Measurements from ENCODE around the gene SH3BP2.
"Not testable (repeated sequence)": the region's sequence is repeated elsewhere in the genome, so short reads cannot be mapped to it uniquely, and the experiment has no call there.

The SH3BP2 gene

DNA sequence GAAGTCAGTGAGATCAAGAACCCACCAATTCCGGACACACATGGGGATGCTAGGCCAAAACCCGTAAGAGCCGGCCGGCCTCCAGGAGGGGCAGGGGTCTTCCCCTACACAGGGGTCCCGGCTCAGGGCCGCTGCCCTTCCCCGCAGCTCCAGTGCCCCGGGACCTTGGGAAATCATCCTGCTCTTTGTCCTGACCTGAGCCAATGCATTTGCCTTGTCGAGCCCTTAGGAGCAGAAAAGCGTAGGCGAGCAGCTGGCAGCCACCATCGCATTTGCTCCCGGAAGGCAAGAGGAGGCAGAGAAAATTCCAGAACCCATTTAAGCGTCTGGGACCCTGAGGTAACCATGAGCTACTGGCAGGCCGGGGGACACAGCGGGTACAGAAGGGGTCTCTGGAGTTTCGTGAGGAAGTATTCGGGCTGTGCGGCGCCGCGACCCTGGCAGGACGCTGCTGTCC is 29.3 kb upstream of the SH3BP2 start:
- DNase-seq, result no peak

DNA sequence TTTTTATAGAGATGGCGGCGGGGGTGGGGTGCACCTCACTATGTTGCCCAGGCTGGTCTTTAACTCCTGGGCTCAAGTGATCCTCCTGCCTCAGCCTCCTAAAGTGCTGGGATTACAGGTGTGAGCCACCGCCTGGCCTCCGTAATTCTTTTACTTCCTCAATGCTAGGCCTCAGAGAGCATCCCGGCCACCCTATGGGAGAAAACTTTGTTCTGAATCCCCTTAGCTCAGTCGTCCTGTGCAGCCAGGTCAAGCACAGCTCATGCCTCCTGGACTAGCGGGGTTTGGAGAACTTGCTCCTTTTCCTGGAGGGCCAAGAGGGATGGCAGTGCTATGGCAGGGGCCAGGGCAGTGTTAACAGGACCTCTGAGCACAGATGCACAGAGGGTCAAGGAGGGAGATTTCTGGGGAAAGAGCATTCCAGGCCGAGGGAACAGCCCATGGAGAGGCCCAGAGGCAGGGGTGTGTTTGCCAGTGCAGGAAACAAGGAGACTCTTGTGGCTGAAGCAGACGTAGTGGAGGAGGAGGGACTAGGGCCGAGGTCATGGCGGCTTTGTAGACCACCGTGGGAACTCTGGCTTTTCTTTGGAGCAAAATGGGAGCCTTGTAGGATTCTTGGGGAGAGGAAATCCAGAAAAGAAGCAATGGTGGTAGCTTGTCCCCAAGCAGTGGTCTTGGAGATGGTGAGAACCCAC is 26.9 kb upstream of the SH3BP2 start:
- no peak for DNase-seq

DNA sequence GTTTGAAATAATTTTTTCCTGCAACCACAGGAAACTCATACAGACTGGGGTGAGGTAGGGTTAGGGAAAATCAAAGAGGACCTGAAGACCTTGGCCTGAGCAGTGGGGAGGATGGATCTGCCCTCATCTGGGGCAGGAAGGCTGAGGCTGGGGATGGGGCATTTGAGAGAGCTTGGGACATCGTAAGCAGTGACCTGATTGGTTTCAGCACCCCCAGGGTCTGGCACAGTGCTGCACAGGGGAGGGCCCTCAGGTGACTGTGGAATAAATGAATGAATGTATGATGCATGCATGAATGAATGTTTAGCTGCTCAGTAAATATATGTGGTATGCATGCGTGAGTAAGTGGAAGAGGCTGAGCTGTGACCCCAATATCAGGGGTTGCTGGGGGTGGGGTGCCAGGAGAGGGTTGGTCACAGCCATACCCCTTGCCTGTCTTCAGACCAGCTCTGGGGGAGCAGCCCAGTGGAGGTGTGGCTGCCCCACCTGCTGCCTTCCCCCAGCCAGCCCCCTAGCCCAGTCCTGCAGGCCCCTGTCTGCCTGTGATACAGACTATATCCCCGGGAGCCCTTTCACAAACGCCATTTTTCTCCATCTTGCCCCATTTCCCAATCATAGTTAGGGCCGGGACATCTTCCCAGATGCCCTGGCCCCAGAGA is 25.7 kb upstream of the SH3BP2 start:
- DNase-seq, result no peak

DNA sequence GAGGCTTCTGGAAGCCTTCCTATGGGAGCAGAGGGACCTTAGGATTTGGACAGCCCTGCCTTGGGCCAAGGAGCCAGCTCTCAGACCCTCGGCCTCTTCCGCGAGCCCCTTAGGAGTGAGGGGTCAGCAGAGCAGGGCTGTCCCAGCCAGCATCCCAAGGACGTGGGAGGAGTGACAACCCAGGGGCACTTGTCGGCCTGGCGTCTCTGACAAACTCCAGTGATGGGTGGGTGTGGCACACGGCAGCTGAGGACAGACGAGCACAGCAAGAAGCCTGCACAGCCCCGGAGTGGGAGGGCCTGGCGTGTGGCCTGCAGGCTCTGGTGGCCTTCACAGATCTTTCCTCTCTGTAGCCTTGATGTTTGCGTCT is 25.2 kb upstream of the SH3BP2 start:
- no peak for DNase-seq

DNA sequence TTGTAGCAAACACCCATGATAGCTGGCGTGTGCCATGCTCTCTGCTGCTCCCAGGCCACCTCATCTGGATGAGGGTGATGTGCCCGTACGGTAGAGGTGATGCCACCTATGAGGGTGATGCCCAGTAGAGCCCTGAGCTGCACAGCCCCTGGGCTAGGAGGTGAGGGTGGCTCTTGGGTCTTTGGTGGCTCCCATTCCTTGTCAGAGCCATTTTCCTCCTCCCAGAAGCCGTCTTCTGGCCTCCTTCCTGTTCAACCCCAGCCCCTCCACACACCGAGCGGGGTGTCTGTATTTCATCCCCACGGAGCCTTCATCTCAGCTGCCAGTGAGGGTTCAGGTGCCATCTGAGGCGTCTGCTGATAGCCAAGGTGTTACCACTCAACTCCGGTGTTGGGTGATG is 24.8 kb upstream of the SH3BP2 start:
- no peak for DNase-seq

DNA sequence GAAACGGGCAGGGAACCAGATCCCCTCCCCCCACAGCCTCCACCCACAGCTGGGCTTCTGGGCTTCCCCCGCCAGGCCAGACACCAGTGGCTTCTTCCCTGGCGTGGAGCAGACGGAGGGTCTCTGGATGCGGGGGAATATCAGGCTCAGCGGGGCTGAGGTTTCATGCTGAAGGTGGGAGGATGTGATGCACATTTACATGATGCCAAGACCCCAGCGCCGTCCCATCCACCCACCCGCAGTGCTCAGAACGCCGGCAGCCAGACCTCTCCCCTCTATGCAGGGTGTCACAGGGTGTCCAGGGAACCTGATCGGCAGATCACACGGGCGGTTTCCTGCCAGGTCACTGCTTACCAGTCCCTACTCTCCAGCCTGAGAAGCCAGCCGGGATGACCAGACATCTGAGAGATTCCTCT is 24.0 kb upstream of the SH3BP2 start:
- no peak for DNase-seq

DNA sequence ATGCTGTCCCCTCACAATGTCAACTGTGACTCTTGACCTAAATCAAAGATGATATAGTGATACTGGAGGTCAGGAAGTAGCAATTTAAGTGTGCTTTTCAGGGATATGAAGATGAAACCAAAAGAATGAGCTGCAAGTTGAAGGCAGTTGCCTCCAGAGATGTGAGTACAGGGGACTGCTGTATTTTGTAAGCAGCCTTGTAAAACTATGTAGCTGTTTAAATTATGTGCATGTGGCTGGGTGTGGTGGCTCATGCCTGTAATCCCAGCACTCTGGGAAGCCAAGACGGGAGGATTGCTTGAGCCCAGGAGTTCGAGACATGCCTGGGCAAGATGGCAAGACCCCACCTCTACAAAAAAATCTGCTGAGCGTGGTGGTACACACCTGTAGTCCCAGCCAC is 21.6 kb upstream of the SH3BP2 start:
- DNase-seq, result no peak

DNA sequence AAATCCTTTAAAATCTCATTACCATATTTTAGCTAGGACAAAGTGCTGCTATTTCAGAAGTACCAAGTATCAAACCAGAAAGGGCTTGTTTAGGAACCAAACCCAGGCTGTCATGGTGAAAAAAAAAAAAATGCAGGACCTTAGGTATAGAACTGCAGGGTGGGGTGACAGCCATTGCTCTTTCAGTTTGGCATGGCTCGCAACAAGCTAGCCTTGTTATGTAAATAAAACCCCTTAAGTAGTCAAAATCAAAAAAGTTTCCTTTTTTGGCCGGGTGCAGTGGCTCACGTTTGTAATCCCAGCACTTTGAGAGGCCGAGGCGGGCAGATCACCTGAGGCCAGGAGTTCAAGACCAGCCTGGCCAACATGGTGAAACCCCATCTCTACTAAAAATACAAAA is 12.2 kb upstream of the SH3BP2 start:
- not testable (repeated sequence) for DNase-seq

DNA sequence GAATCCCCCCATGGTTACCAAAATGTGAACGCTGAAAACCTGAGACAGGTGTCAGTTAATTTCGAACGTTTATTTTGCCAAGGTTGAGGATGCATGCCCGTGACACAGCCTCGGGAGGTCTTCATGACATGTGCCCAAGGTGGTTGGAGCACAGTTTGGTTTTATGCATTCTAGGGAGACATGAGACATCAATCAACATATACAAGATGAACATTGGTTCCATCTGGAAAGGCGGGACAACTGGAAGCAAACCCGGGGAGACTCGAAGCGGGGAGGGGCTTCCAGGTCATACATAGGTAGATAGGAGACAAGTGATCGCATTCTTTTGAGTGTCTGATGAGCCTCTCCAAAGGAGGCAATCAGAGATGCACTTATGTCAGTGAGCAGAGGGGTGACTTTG is 11.0 kb upstream of the SH3BP2 start:
- DNase-seq, result no peak

DNA sequence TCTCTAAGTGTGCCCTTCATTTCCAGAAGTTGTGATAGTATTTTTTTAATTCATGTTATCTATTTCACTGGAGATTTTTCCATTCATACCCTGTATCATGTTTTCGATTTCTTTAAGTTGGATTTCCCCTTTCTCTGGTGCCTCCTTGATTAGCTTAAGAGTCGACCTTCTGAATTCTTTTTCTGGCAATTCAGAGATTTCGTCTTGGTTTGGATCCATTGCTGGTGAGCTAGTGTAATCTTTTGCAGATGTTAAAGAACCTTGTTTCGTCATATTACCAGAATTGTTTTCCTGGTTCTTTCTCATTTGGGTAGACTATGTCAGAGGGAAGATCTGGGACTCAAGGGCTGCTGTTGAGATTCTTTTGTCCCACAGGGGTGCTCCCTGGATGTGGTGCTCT is 9.1 kb upstream of the SH3BP2 start:
- no peak for DNase-seq

DNA sequence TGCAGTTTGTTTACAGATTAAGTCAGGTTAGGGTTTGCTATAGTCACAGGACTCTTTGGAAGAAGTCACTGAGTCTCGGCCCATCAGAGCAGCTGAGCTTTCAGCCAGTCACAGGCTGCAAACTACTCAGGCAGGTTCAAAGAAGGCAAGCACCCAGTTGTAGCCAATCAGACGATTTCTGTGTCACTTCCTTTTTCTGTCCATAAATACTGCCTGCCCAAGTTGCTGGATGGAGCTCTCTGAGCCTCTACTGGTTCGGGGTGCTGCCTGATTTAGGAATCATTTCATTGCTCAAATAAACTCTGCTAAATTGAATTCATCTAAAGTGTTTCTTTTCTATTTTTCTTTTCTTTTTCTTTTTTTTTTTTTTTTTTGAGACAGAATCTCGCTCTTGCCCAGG is 7.3 kb upstream of the SH3BP2 start:
- DNase-seq, result no peak

DNA sequence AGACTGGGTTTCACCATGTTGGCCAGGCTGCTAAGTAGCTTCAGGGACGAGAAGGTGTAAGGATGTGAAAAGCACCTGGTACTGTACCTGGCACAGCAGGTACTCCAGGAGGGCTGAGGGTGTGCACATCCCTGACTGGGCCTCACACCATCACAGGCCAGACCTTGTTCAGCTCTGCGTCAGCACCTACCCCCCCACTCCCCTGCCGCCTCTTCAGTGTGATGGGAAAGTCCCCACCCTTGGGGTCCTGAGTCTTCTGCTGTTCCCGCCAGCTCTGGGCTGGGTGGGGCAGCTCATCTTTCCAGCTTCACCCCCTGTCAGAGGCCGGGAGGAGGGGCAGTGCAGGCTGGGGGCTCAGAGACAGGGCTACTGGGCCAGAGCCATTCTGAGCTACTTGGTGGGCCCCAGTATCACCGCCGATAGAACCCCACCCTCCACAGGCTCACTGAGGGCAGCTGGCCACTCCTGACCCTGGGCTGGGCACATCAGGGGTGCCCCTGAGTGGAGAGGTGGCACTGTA is 6.7 kb upstream of the SH3BP2 start:
- peak in 1 of 4 experiments; percentile 34 for DNase-seq

DNA sequence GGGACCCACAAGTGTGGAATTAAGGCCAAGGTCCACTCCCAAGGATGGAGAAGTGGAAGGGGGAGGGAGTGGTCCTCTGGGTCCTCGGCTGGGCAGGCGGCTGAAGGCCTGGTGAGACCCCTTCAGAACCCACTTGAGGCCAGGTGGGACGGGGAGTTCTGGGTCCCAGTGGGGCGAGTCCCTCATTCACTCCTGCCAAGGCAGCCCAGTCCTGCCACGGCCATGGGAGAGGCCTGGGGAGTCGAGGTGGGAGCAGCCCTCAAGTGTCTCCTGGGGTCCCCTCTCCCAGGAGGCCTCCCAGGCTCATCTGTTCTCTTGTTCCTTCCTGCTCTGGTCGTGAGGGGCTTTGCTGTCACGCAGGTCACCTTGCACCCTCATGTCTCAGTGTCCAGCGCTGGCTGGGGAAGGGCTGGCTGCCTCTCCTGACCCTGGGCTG is 6.1 kb upstream of the SH3BP2 start:
- no peak for DNase-seq

DNA sequence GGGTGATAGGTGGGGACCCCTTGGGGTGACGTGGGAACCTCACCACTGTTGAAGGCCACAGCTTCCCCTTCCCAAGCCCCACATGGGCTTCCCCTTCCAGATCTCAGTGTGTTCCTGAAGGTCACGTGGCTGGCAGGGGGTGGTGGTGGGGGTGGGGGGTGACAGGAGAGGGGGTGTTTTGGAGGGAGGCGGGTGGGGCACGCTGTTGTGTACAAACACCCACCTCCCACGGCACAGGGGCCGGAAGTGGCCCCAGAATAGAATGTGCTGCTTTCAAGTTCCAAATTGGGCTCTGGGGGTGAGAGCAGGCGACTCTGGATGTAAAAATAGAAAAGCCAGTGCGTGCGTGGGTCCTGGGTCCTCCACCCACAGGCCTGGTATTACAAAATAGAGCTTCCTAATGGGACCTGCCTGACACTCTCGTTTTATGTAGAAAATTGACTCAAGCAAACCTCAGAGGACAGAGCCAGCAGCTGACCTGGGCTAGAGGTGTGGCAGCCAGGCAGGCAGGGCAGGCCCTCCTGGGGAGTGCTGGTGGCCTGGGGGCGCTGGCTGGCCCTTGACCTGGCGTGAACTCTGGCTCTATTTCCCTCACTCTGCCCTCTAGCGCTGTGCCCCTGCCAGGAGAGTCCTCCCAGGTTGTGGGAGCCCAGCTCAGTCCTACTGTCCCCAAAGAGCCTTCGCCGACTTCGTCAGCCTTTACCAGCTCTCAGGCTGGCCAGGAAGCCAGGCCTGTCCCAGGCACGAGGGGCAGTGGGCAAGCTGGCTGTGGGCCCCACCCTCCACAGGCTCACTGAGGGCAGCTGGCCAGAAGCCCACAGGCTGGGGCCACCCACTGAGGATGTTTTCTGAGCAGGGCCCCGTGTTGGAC is 5.4 kb upstream of the SH3BP2 start:
- DNase-seq, result peak in 1 of 4 experiments; percentile 42

DNA sequence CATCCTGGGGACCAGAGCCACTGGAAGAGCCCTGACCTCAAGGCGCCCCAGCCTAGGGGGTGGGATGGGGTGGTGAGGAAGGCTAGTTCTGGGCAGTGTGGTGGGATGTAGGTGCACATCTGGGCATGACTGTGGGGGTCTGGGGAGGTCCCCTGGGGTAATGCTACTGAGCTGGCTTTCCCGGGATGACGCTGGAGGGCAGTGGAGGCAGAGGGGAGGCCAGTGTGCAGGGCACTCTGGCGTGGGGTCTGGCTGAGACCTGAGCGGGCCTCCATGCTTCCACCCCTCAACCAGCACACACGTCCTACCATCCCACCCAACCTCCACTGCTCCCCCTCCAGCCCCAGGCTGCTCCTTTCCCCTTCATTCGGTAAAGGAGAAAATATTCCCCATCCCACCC is 4.8 kb upstream of the SH3BP2 start:
- DNase-seq, result no peak

DNA sequence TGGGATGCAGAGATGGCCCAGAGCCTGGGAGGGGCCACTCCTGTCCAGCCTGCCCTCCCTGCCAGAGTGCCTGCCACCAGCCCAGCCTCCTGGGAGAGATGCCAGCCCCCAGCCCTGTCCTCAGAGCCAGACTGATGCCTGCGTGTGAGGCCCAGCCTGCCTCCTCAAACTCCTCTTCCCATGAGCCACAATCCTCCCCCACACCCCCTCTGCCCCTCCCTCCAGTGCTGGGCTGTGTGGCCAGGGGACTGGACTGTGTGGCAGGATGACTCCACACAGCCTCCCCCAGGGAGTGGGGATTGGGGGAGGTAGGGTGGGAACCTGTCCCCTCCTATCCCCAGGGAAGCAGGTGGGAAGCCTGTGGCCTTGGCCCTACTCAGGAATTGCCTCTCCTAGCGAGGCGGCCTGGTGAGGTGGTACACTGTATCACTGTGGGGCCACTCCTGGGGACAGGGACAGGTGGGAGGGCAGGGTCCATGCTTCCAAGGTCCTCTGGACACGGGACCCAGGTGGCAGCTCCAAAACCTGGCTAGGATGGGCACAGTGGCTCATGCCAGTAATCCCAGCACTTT is 4.3 kb upstream of the SH3BP2 start:
- no peak for DNase-seq

DNA sequence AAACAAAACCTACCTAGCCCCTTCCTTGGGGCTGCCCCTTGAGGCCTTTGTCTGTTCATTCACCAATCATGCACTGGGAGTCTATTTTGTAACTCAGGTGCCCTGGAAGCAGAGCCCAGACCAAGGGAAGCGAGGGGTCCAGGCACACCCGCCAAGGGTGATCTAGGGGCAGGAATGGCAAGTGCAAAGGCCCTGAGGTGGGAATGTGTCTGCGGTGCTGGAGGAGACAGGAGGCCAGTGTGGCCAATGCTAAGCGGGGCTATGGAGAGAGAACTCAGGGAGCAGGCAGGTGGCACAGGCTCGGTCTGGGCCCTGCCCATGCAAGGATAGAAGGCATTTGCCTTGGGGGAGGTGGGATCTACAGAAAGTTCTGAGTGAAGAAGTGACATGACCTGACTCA is 3.5 kb upstream of the SH3BP2 start:
- no peak for DNase-seq

DNA sequence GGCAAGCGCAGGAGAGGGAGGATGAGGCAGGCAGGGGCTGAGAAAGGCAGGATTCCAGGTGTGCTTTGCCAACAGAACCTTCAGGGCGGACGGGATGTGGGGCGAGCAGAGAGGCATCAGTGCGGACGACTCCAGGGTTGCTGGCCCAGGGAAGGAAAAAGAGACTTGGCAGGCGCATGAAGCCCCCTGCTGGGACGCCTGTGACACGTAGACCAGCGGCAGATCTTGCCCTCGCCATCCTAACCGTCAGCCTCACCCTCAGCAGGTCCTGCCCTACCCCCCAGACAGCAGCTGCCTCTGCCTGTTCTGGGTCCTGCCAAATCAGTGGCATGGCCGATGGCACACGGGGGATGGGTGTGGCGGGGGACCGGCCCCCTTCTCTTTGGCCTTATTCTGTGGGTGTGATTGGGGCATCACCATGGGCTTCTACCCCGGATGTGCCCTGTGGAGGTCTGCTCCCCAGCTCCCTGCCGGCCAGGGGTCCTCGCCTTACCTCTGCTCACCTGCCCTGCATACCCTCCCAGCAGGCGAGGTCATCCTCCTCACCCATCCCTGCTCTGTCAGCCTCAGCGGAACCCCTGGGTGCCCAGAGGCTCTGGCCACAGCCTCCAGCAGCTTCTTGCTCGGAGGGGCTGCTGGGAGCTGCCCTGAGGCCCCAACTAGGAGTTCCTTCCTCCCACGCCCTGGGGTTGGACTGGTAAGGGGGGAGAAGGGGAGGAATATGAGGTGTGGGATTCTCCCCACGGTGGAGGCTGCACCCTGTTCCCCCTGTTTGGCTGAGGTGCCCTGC is 2.9 kb upstream of the SH3BP2 start:
- DNase-seq, result no peak

DNA sequence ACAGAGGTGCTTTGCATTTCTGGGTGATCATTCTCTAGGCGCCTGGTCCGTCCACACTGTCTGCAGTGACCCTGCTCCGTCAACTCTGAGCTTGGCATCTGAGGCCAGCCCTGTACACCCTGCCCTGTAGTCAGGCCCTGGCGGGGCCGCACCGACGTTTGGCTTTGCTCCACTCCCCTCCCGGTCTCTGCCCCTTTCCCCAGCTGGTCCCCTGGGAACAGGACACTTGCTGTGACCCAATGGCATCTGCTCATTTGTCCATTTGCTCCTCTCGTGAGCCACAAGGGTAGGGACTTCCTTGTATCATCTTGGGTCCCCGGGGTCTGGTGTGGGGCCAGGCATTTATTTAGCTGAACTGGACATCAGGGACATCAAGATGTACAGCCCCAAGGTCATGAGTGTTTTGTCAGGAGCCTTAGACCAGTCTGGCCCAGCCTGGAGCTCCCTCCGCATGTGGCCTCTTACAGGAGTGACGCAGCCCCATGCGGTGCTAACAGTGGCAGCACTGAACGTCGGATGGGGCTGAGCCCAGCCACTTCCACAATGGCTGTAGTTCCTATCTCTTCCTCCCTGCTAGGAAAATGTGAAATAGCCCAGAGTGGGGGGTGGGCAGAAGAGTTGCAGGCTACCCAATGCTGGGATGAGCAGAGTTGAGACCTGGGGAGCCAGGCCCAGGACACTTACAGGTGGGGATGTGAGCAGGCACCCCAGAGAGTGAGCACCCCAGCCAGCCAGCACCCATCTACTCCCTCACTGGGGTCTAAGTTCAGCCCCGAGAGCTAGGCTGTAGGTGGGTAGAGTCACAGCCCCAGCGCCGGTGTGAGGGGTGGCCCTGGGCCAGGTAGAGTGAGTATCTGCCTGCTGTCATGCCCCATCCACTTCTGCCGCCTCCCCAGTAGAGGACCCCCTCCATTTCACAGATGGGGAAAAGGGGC is 2.0 kb upstream of the SH3BP2 start:
- DNase-seq, result no peak

DNA sequence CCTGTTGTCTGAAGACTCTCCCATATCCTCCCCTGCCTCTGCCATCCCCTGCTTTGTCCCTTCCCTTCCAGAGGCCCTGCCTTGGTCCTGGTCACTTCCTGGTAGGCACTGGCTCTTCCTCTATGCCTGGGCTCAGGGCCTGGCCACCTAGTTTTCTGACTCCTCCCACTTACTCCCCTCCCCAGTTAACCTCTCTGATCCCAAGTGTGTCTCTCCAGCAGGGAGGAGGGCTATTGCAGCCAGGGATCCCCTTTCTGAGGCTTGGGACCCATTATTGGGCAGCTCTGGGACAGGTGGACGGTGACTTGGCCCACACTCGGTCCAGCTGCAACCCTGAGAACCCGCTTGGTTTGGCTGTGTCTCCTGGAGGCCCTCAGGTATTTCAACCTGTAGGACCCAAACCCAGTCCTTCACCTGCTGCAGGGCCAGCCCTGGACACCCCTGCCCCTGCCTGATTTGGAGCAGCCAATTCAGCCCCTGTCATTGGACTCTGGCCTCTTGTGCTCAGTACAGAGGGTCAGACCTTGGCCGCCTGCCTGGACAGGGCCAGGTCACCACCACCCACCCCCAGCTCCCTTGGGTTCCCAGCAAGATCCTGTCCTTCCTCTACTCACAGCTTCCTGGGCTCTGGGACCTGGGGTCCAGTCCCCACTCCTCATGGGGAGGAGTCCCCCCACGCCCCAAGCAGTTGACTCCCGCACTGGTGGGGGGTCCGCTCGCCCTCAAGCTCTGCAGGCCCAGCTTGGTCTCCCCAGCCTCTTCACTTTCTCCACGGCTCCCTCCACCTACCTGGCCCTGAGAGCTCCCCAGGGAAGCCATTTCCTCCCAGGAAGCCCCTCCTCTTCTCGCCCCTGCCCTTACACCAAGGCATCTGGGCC is 1.1 kb upstream of the SH3BP2 start:
- no peak for DNase-seq

All from activated naive CD4-positive, alpha-beta T cell (primary cell).